ENCODE data around the gene GMDS. TPM values are rescaled to one million over a fixed set of nuclear protein-coding genes. Genes with fewer than 3 reads are reported as not detected.

The GMDS gene
- total and polyA plus RNA-seq, 2 of the 13 experiments (the other 11 are each of a cell fraction or from before 2014, with no cell fraction given): 64.4 to 112 TPM

- no peak overlapping the region for H3K9ac ChIP-seq (ENCODE audit: insufficient read depth, low read depth, low read length)
- ATAC-seq: no peak
- DNase-seq (ENCODE audit: low spot score): no peak
- no TSS peak for BruUV-seq (replicated peaks)
- no peaks in the 10 kb centered on the region for H3K9me3 ChIP-seq (ENCODE audit: low read length)
- H3K27me3 ChIP-seq (ENCODE audit: control insufficient read depth in 1 of 2, insufficient read depth in 2 of 2, low read length in 2 of 2): no peaks in the 10 kb centered on the region
- H3K36me3 ChIP-seq (replicated peaks in 1 of 2; ENCODE audit: control insufficient read depth in 1 of 2, insufficient read depth in 2 of 2, low read length in 2 of 2): peaks cover 1 to 21% of the 10 kb centered on the region in 2 experiments; a peak in 3 of 5 replicates
- no peak for FAIRE-seq
- intact Hi-C loops (cut with micrococcal nuclease; ENCODE audit: unreplicated experiment) (no loop called here), in situ Hi-C loops (cut with HindIII; ENCODE audit: extremely low pct_ligation_motif_present, low pct_unique_long_range_greater_than_20kb) (no loop called here)
- H3K4me3 ChIP-seq (replicated peaks in 1 of 3; ENCODE audit: insufficient read depth in 1 of 3, low read depth in 2 of 3, low read length in 3 of 3): no peak overlapping the region
- no peaks in the 10 kb centered on the region for H4K20me1 ChIP-seq (ENCODE audit: insufficient read depth, low read length)
- H3K4me2 ChIP-seq (ENCODE audit: low read depth, low read length): no peak overlapping the region
- 91% methylated on average over 10 of the region's 10 CpGs for WGBS (ENCODE audit: low lambda C conversion rate)
- no peak overlapping the region for H3K27ac ChIP-seq (ENCODE audit: extremely low read length, insufficient read depth, low read length)
- H3K79me2 ChIP-seq (ENCODE audit: insufficient read depth, low read length): no peaks in the 10 kb centered on the region
- H3K4me1 ChIP-seq (ENCODE audit: insufficient read depth, low read length): no peaks in the 10 kb centered on the region
- POLR2A ChIA-PET: no interaction called here
- TF ChIP-seq GATAD1 (CRISPR knock-in tag; IDR thresholded peaks at IDR 0.05) (no peak), ZBTB26 (CRISPR knock-in tag; IDR thresholded peaks at IDR 0.05; ENCODE audit: borderline replicate concordance) (no peak), SP2 (CRISPR knock-in tag; IDR thresholded peaks at IDR 0.05) (no peak), RBM22 (optimal IDR thresholded peaks at IDR 0.05; ENCODE audit: low read length) (peak; percentile 74), ZZZ3 (CRISPR knock-in tag; IDR thresholded peaks at IDR 0.05; ENCODE audit: borderline replicate concordance) (no peak), RFXANK (CRISPR knock-in tag; IDR thresholded peaks at IDR 0.05) (no peak), SP140L (CRISPR knock-in tag; IDR thresholded peaks at IDR 0.05; ENCODE audit: borderline replicate concordance) (no peak), ZFY (CRISPR knock-in tag; IDR thresholded peaks at IDR 0.05) (no peak), AGO2 (optimal IDR thresholded peaks at IDR 0.05; ENCODE audit: low read depth, low read length) (peak; percentile 42), POGZ (CRISPR knock-in tag; IDR thresholded peaks at IDR 0.05) (no peak)
- no peak overlapping the region for H2AFZ ChIP-seq (ENCODE audit: low read length)
- CTCF ChIA-PET (ENCODE audit: low intra/inter-chr PET ratio, low total read pairs): no interaction called here
These were observed 615.1 kb downstream of the GMDS start for GRCh38 chr6:1630212-1630770.
